Measurements from ENCODE around the gene PLEKHO2.

PLEKHO2 gene

GRCh38 chr15:64912379-64913325, 70.9 kb downstream of the PLEKHO2 start:
- DNase-seq (ENCODE audit: low spot score): no peak

GRCh38 chr15:64915518-64916227, 74.0 kb downstream of the PLEKHO2 start:
- DNase-seq (ENCODE audit: low spot score): no peak

- no peak for DNase-seq (ENCODE audit: low spot score)
Measured at GRCh38 chr15:64916365-64916764, 74.7 kb downstream of the PLEKHO2 start.

- DNase-seq (ENCODE audit: low spot score): no peak
Measured at GRCh38 chr15:64917211-64917610, 75.5 kb downstream of the PLEKHO2 start.

Measured in CD4-positive, alpha-beta T cell treated with Interleukin-6 at 100 ng/mL for 8 hours (primary cell).